Naive thymus-derived CD4-positive, alpha-beta T cell (primary cell): ENCODE data around the gene AMBRA1. TPM values are rescaled to one million over a fixed set of nuclear protein-coding genes. Genes with fewer than 3 reads are reported as not detected.
A peak's percentile ranks its signal among the peaks of the same experiment; 100 is the strongest.

Experiments
- ATAC-seq: fragments of 150-1000 bp; cut with Tn5 transposase; 2 replicates; pipeline ENCODE4 v1.10.0; 2021; ENCODE audit warnings: mild to moderate bottlenecking, moderate library complexity
- CTCF ChIA-PET: fragments of 350-600 bp; sonication (Branson Sonifier 250); formaldehyde crosslinking; loops from one replicate; lab custom pipeline; 2021; ENCODE audit warnings: antibody characterized with exemption; lab: Charles Lee
- POLR2A ChIA-PET: fragments of 350-600 bp; sonication (Branson Sonifier 250); formaldehyde crosslinking; loops from one replicate; lab custom pipeline; 2021; ENCODE audit warnings: antibody characterized with exemption, inconsistent platforms; lab: Charles Lee
- DNase-seq, 9 donors: peaks; one replicate each; pipeline versions ENCODE4 v3.0.0 to v3.0.0-alpha.2; 2020 to 2022; ENCODE audit warnings: mixed read lengths in 1 of 9
- H3K27ac ChIP-seq: one replicate; pipeline ENCODE4 v1.7.0; 2013; ENCODE audit warnings: mild to moderate bottlenecking, low read depth, low read length, moderate library complexity
- H3K27me3 ChIP-seq, 2 donors: one replicate each; pipeline ENCODE4 v1.7.0; 2013; ENCODE audit warnings: low read length in 2 of 2, mild to moderate bottlenecking in 2 of 2, moderate library complexity in 2 of 2; ENCODE audit not compliant: control insufficient read depth in 2 of 2, insufficient read depth in 2 of 2
- H3K36me3 ChIP-seq, 3 experiments: 1 replicate in 2 of 3; 2 replicates in 1 of 3; pipeline ENCODE4 v1.7.0; 2013; ENCODE audit warnings: low read length in 3 of 3, mild to moderate bottlenecking in 3 of 3, moderate library complexity in 1 of 3; ENCODE audit not compliant: insufficient read depth in 3 of 3, control insufficient read depth in 2 of 3
- H3K4me1 ChIP-seq, 2 donors: one replicate each; pipeline ENCODE4 v1.7.0; 2013; ENCODE audit warnings: low read length in 2 of 2, mild to moderate bottlenecking in 2 of 2, moderate library complexity in 1 of 2; ENCODE audit not compliant: control insufficient read depth in 2 of 2, insufficient read depth in 2 of 2
- H3K4me3 ChIP-seq: 2 replicates; pipeline ENCODE4 v1.7.0; 2013; ENCODE audit warnings: mild to moderate bottlenecking, low read length
- H3K9me3 ChIP-seq, 3 experiments: 1 replicate in 2 of 3; 2 replicates in 1 of 3; pipeline ENCODE4 v1.7.0; 2013; ENCODE audit warnings: low read length in 3 of 3; ENCODE audit not compliant: control insufficient read depth in 2 of 3
- H3K27ac Mint-ChIP-seq, 9 donors: one replicate each; pipeline ENCODE4 v1.8.0; 2020 to 2022; ENCODE audit warnings: mixed read lengths in 9 of 9, mild to moderate bottlenecking in 8 of 9, moderate library complexity in 5 of 9, inconsistent platforms in 2 of 9
- H3K27me3 Mint-ChIP-seq, 5 donors: one replicate each; pipeline ENCODE4 v1.8.0; 2021 to 2022; ENCODE audit warnings: mixed read lengths in 5 of 5, mild to moderate bottlenecking in 1 of 5
- H3K36me3 Mint-ChIP-seq, 5 donors: one replicate each; pipeline ENCODE4 v1.8.0; 2020 to 2022; ENCODE audit warnings: mixed read lengths in 5 of 5, mild to moderate bottlenecking in 3 of 5, inconsistent platforms in 1 of 5
- H3K4me1 Mint-ChIP-seq, 7 donors: one replicate each; pipeline ENCODE4 v1.8.0; 2020 to 2022; ENCODE audit warnings: mixed read lengths in 7 of 7, mild to moderate bottlenecking in 3 of 7, inconsistent platforms in 1 of 7
- H3K4me3 Mint-ChIP-seq, 10 donors: one replicate each; pipeline ENCODE4 v1.8.0; 2020 to 2022; ENCODE audit warnings: mild to moderate bottlenecking in 10 of 10, mixed read lengths in 10 of 10, moderate library complexity in 6 of 10, inconsistent platforms in 2 of 10
- H3K9me3 Mint-ChIP-seq, 11 donors: one replicate each; pipeline ENCODE4 v1.8.0; 2020 to 2022; ENCODE audit warnings: mixed read lengths in 11 of 11, mild to moderate bottlenecking in 4 of 11, inconsistent platforms in 1 of 11, moderate library complexity in 1 of 11
- intact Hi-C, 2 donors: fragments of 100-400 bp; cut with micrococcal nuclease; formaldehyde crosslinking; loops; one replicate each; pipeline ENCODE4 v1.15.1; 2023
- polyA plus RNA-seq, 2 donors: library from polyadenylated mRNA; unstranded; fragments of 300-500 nt; fragmentation: Illumina TruSeq; gene quantifications; one replicate each; pipeline ENCODE4 v1.2.3, GENCODE V29; 2021
- total RNA-seq, 6 experiments: library from RNA in 5 of 6; stranded (reverse) in 5 of 6; gene quantifications; 1 replicate in 5 of 6; 2 replicates in 1 of 6; pipeline ENCODE4 v1.2.3 and lab custom pipeline; 2021 to 2026

AMBRA1 gene
- total and polyA plus RNA-seq, 7 experiments from 2014 or later = 8.9 to 48.7 (median 41.2) TPM

DNA sequence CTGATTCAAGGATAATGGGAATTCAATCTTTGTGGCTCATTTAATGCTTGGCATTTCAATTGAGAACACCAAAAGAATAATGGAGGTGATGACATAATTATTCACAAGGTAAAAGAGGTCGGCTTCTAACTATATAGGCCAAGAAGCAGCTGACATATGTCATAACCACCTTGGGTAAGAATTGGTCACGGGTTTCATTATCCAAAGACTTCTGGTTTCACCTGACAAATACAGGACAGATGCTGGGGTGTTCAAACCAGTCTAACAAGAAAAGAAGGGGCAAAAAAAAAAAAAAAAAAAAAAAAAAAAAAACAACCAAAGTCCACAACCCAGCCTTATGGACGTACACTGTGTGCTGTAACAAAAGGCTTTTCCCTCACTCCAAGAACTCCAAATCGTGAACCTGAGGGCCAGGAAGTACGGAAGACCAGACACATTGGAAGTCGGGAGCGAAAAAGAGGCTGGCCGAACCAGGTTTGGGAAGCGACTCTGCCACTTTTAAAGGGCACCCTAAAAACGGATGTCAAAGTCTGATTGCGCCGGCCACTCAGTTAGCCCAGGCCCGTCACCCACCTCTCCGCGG, 22.8 kb upstream of the AMBRA1 start:
- no peaks in the 10 kb centered on the region for H3K9me3 ChIP-seq
- peaks cover 0 to 13% (median 4%) of the 10 kb centered on the region in 3 experiments for H3K36me3 ChIP-seq
- CTCF ChIA-PET = interaction anchor here (0.9 to 1.6 kb wide), 3 partner anchors 80 to 256 kb away, joined by 3 read pairs; no protein-coding TSS in a partner anchor
- Mint-ChIP-seq H3K27me3 (no peaks in the 10 kb centered on the region), H3K4me3 (peak overlapping the region; percentile 93 to 99 (median 96)), H3K4me1 (peaks cover 23 to 51% (median 42%) of the 10 kb centered on the region in 7 donors), H3K9me3 (peaks cover 0 to 5% (median 0%) of the 10 kb centered on the region in 11 donors), H3K36me3 (peaks cover 0 to 12% (median 6%) of the 10 kb centered on the region in 5 donors), H3K27ac (peak overlapping the region; percentile 95 to 100 (median 99))
- POLR2A ChIA-PET = interaction anchor here (0.6 to 2.9 kb wide), 7 partner anchors 9 to 90 kb away, joined by 3 to 21 read pairs (median 4); partner anchors contain the start of genes AMBRA1, ARHGAP1 and ZNF408
- peak overlapping the region; percentile 99 for H3K4me3 ChIP-seq
- ATAC-seq (no peak), DNase-seq (peak in 2 of 9 donors; percentile 4 to 11)
- H3K27me3 ChIP-seq = no peaks in the 10 kb centered on the region
- intact Hi-C loops = loop anchor here (1.0 to 10.0 kb wide), 24 partner anchors 22 to 1150 kb away; partner anchors contain the start of genes AMBRA1 (in 2 of the 2), ARHGAP1 (in 2 of the 2), DGKZ (in 2 of the 2) and CELF1 (in 1 of the 2)
- peak overlapping the region; percentile 100 for H3K27ac ChIP-seq
- peaks cover 17 to 27% of the 10 kb centered on the region in 2 donors for H3K4me1 ChIP-seq

DNA sequence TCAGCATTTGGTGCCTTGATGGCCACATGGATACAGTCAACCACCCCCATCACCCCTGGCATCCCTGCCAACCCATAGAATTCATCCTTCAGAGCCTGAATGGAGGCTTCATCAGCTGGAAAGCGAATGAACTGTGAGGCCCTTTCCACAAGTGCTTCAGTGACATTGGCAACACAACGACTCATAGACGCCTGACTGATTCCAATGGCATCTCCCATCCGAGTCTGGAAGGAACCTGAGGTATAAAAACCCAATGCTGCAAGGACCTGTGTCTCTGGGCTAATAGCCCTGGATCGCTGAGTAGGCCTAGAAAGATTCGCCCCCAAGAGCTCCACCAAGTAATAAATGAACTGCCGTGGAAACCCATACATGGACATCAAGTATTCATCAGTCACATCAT, 21.9 kb upstream of the AMBRA1 start:
- Histone ChIP-seq H3K27me3 (no peaks in the 10 kb centered on the region), H3K4me3 (no peak overlapping the region), H3K27ac (no peak overlapping the region), H3K36me3 (peaks cover 0 to 6% (median 0%) of the 10 kb centered on the region in 3 experiments), H3K4me1 (peaks cover 17 to 27% of the 10 kb centered on the region in 2 donors), H3K9me3 (no peaks in the 10 kb centered on the region)
- Mint-ChIP-seq H3K36me3 (peaks cover 0 to 6% (median 0%) of the 10 kb centered on the region in 5 donors), H3K4me3 (peak overlapping the region in 8 of 10 donors; percentile 36 to 99 (median 95)), H3K27ac (peak overlapping the region in 6 of 9 donors; percentile 19 to 99 (median 34)), H3K9me3 (peaks cover 0 to 5% (median 0%) of the 10 kb centered on the region in 11 donors), H3K27me3 (no peaks in the 10 kb centered on the region), H3K4me1 (peaks cover 23 to 43% (median 38%) of the 10 kb centered on the region in 7 donors)
- ChIA-PET POLR2A (interaction anchor here (0.7 kb wide), 1 partner anchor 701 kb away, joined by 3 read pairs; no protein-coding TSS in a partner anchor), CTCF (interaction anchor here (0.9 to 1.2 kb wide), 2 partner anchors 126 to 255 kb away, joined by 3 read pairs; no protein-coding TSS in a partner anchor)
- intact Hi-C loops = loop anchor here (2.0 to 10.0 kb wide), 9 partner anchors 223 to 939 kb away; partner anchors contain the start of genes CELF1 (in 1 of the 2), CHRM4 (in 1 of the 2), CSTPP1 (in 1 of the 2) and DDB2 (in 1 of the 2)
- no peak for DNase-seq
- ATAC-seq = no peak

DNA sequence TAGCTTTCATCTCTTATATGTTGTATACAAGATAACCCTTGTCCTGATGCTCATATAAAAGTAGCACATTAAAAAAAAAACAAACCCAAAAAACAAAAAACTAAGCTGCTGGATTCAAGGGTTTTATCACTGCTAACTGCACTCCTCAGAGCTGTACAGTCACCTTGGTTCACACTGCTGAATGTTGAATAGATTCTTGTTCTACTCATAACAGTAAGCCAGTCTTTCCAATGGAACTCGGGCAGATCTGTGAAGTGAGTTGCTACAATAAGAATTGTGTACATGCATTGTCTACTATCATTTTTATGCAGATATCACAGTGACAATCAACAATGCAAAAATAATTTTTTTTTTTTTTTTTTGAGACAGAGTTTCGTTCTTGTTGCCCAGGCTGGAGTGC, 18.5 kb upstream of the AMBRA1 start:
- ATAC-seq (no peak), DNase-seq (no peak)
- no peaks in the 10 kb centered on the region for H3K9me3 ChIP-seq
- peaks cover 0 to under 1% (median 0%) of the 10 kb centered on the region in 3 experiments for H3K36me3 ChIP-seq
- Mint-ChIP-seq H3K27me3 (no peaks in the 10 kb centered on the region), H3K9me3 (peaks cover 0 to 4% (median 0%) of the 10 kb centered on the region in 11 donors), H3K36me3 (peaks cover 0 to 3% (median 0%) of the 10 kb centered on the region in 5 donors), H3K4me1 (peaks cover 7 to 27% (median 18%) of the 10 kb centered on the region in 7 donors), H3K27ac (no peak overlapping the region), H3K4me3 (no peak overlapping the region)
- ChIA-PET POLR2A (interaction anchor here (0.9 to 1.1 kb wide), 2 partner anchors 18 to 87 kb away, joined by 3 to 5 read pairs; partner anchors contain the start of gene AMBRA1), CTCF (interaction anchor here (0.5 to 0.7 kb wide), 3 partner anchors 12 to 269 kb away, joined by 3 read pairs; no protein-coding TSS in a partner anchor)
- H3K27ac ChIP-seq = no peak overlapping the region
- H3K4me3 ChIP-seq = no peak overlapping the region
- H3K4me1 ChIP-seq = peaks cover 6 to 13% of the 10 kb centered on the region in 2 donors
- intact Hi-C loops = loop anchor here in 1 of 2 donors (10.0 kb wide), 2 partner anchors 602 to 942 kb away; partner anchors contain the start of genes CELF1 and DDB2
- no peaks in the 10 kb centered on the region for H3K27me3 ChIP-seq

DNA sequence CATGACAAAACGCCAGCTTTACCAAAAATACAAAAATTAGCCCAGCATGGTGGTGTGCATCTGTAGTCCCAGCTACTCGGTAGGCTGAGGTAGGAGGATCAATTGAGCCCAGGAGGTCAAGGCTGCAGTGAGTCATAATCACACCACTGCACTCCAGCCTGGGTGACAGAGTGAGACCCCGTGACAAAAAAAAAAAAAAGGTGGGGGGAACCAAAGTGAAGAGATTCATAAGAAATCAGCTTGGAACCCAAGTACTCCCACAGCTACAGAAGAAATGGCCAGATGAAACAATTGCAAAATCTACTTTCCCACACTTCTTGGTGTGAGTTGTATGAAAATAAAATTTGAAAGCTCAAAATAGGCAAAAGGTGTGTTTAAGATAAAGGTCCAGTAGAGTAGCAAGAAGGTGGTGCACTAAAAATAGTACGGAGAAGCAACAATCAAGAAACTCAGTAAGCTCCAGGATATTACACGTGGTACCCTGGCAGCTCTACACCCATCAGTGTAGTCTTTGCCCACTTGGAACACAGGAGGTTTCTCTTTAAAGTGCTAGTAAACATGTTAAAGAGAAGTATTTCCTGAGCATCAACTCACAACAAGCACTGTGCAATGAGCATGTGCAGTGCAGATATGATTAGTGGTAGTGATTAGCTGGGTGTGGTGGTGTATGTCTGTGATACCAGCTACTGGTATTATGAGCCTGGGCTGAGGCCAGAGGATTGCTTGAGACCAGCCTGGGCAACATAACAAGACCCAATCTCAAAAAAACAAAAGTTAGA, 17.9 kb upstream of the AMBRA1 start:
- no peak for DNase-seq
- peak overlapping the region in 2 of 9 donors; percentile 38 to 48 for H3K27ac Mint-ChIP-seq

DNA sequence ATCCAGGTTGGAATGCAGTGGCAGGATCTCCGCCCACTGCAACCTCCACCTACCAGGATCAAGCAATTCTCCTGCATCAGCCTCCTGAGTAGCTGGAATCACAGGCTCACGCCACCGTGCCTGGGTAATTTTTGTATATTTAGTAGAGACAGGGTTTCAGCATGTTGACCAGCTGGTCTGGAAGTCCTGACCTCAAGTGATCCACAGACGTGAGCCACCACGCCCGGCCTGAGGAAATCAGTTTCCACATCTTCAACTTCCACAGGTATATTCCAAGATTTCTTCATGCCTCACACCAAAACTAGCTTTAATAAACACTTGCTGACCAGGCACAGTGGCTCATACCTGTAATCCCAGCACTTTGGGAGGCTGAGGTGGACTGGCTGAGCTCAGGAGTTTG, 15.6 kb upstream of the AMBRA1 start:
- H3K9me3 Mint-ChIP-seq = no peaks in the 10 kb centered on the region
- Histone ChIP-seq H3K4me3 (no peak overlapping the region), H3K27ac (no peak overlapping the region), H3K4me1 (no peaks in the 10 kb centered on the region), H3K27me3 (no peaks in the 10 kb centered on the region), H3K36me3 (no peaks in the 10 kb centered on the region), H3K9me3 (no peaks in the 10 kb centered on the region)
- ATAC-seq (no peak), DNase-seq (no peak)
- H3K27ac Mint-ChIP-seq = no peak overlapping the region
- POLR2A ChIA-PET = interaction anchor here (0.6 kb wide), 1 partner anchor 9 kb away, joined by 3 read pairs; no protein-coding TSS in a partner anchor
- no peak overlapping the region for H3K4me3 Mint-ChIP-seq
- no peaks in the 10 kb centered on the region for H3K27me3 Mint-ChIP-seq
- CTCF ChIA-PET = no interaction called here
- H3K4me1 Mint-ChIP-seq = peaks cover 0 to 18% (median 6%) of the 10 kb centered on the region in 7 donors
- intact Hi-C loops = no loop called here
- peaks cover 0 to 3% (median 0%) of the 10 kb centered on the region in 5 donors for H3K36me3 Mint-ChIP-seq

More for the DNA sequence above, 17.9 kb upstream of the AMBRA1 start:
- ChIA-PET CTCF (interaction anchor here (0.5 to 0.8 kb wide), 4 partner anchors 12 to 541 kb away, joined by 3 read pairs; no protein-coding TSS in a partner anchor), POLR2A (interaction anchor here (0.6 to 1.1 kb wide), 2 partner anchors 18 to 179 kb away, joined by 3 to 5 read pairs; partner anchors contain the start of gene AMBRA1)
- Mint-ChIP-seq H3K4me3 (no peak overlapping the region), H3K9me3 (peaks cover 0 to 2% (median 0%) of the 10 kb centered on the region in 11 donors), H3K27me3 (no peaks in the 10 kb centered on the region), H3K36me3 (peaks cover 0 to 3% (median 0%) of the 10 kb centered on the region in 5 donors), H3K4me1 (peaks cover 7 to 26% (median 19%) of the 10 kb centered on the region in 7 donors)
- Histone ChIP-seq H3K27ac (no peak overlapping the region), H3K27me3 (no peaks in the 10 kb centered on the region), H3K36me3 (no peaks in the 10 kb centered on the region), H3K9me3 (no peaks in the 10 kb centered on the region), H3K4me1 (peaks cover 5 to 12% of the 10 kb centered on the region in 2 donors), H3K4me3 (no peak overlapping the region)
- intact Hi-C loops = loop anchor here in 1 of 2 donors (10.0 kb wide), 2 partner anchors 603 to 943 kb away; partner anchors contain the start of genes CELF1 and DDB2
- no peak for ATAC-seq
